GM12873 (cell line): ENCODE results near the gene DNMBP.

ENCODE experiments used
- TF ChIP-seq, protein P1 (sequence below): IDR thresholded peaks from 2 replicates; pipeline ENCODE4 v1.5.1; 2012; ENCODE audit warnings: low read depth, mild to moderate bottlenecking, moderate library complexity, low read length, control low read depth; ENCODE audit not compliant: insufficient read depth; ENCODE audit errors: missing control alignments

The DNMBP gene

DNA sequence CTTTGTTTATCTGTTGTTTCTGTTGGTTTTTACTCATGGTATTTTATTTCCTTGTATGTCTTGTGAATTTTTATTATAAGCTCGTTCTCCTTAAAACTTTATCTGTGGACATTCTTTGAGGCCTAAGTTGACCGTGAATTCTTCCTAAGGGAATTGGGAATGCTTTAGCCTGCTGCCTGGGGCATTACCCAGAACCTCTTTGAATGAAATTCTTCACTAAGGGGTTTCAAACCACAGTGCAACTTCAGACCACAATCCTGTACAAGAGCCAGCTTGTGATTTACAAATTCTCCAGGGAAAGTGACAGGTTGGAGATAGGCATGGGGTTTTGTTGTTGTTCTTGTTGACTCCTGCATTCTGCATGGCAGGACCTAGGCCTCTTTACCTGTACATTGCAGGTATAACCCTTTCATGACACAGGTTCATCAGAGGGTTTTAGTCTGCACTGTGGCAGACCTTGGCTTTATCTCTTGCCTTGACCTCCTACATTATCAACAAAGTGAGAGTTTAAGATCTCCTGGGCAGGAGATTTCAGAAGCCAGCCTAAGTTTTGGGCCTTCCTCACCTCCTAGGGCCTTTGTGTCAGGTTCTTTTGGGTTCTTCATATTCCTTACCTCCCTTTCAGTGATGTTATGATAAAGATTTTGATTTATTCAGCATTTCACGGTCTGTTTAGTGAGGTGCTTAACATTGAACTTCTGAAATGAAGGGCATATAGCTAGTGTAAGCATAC is 157.1 kb downstream of the DNMBP start:
- TF ChIP-seq, protein P1, sequence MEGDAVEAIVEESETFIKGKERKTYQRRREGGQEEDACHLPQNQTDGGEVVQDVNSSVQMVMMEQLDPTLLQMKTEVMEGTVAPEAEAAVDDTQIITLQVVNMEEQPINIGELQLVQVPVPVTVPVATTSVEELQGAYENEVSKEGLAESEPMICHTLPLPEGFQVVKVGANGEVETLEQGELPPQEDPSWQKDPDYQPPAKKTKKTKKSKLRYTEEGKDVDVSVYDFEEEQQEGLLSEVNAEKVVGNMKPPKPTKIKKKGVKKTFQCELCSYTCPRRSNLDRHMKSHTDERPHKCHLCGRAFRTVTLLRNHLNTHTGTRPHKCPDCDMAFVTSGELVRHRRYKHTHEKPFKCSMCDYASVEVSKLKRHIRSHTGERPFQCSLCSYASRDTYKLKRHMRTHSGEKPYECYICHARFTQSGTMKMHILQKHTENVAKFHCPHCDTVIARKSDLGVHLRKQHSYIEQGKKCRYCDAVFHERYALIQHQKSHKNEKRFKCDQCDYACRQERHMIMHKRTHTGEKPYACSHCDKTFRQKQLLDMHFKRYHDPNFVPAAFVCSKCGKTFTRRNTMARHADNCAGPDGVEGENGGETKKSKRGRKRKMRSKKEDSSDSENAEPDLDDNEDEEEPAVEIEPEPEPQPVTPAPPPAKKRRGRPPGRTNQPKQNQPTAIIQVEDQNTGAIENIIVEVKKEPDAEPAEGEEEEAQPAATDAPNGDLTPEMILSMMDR = no peak

DNA sequence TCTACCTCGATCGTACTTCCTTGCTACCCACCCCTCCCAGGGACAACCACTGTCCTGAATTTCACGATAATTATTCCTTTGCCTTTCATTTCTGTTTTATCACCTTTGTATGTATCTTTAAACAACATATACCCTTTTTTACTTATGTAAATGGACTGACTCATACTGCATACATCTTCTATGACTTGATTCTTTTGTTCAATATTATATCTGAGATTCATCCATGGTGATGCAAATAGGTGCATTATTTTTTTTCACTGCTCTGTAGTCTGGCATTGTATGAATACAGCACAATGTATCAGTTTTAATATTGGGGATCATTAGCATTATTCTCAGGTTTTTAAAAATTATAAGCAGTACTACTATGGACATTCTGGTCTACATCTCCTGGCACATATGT is 157.9 kb downstream of the DNMBP start:
- TF ChIP-seq, protein P1 = no peak

DNA sequence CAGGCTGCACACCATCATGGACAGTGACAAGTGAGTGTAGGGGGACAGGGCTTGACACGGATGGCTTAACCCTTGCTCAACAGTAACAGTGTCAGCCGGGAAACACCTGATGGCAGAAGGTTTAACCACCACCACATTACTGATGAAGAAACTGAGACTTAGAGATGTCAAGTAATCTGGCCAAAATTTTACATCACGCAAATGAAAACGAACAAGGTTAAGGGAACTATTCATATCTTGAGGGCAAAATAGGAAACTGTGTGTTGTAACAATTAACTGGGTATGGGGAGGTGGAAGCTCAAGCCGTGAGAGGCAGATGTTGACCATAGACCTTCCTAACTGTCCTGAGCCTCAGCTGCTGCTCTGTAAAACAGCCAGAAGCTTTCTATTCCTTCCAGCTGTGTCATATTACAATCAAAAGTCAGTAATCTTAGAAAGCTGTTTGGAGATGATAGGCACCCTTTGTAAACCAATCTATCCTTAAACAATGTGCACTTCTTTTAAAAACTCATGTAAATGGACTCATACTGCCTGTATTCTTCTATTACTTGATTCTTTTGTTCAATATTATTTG is 158.9 kb downstream of the DNMBP start:
- TF ChIP-seq, protein P1 = no peak

DNA sequence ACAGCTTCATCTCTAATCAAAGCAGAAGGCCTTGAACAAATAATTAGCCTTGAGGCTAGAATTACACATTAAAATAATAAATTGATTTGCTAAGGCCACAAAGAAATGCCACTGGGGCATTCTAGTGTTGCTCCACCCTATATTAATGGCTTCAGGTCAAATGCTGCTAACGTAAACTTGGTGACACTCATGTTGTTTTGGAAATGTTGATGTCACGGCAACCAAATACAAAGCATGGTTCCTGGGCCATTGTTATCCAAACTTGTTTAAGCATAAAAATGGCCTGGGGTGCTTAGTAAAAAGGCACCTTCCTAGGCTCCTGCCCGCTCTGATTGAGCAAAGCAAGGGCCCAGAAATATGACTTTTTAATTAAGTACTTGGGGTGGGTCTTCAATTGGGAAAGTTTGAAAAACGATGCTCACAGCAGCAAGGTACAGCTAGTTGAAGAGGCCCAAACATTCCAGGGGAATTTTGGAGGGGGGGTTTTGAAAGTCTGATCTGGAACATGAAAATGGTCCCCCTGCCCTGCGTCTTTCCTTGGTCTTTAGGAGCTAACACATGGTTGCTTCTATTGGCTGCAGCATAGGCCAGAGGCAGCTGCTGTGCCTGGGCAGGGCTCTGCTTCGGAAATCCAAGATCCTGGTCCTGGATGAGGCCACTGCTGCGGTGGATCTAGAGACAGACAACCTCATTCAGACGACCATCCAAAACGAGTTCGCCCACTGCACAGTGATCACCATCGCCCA is 159.6 kb downstream of the DNMBP start:
- TF ChIP-seq, protein P1 = no peak

DNA sequence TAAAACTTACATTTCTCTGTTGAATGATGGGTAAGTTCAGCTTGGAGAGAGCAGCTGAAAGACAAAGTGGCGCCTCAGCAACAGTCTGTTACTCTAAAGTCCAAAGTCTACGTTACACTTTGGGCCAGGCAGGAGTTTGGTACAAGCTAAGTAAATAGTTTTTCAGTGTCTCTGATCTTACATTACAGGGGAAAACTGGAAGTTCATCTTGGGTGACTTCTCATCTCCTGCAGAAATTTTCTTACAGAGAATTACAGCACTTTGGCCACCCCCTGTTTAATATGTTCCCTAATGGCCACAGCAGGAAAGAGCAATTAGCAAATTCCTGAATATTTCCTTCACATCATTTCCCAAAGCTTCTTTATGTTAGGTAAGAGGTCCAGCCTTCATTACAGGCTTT is 160.2 kb downstream of the DNMBP start:
- TF ChIP-seq, protein P1 = no peak

DNA sequence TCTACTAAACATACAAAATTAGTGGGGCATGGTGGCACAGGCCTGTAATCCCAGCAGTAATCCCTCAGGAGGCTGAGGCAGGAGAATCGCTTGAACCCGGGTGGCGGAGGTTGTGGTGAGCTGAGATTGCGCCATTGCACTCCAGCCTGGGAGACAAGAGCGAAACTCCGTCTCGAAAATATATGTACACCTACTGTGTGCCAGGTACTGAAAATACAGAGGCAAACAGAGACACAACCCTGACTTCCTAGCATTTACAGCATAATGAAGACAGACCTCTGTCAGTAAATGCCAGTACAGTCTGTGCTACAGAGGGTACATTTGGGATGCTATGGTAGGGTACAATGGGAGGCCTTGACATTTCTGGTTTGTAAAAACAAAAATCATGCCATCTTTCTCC is 160.7 kb downstream of the DNMBP start:
- TF ChIP-seq, protein P1 = no peak

DNA sequence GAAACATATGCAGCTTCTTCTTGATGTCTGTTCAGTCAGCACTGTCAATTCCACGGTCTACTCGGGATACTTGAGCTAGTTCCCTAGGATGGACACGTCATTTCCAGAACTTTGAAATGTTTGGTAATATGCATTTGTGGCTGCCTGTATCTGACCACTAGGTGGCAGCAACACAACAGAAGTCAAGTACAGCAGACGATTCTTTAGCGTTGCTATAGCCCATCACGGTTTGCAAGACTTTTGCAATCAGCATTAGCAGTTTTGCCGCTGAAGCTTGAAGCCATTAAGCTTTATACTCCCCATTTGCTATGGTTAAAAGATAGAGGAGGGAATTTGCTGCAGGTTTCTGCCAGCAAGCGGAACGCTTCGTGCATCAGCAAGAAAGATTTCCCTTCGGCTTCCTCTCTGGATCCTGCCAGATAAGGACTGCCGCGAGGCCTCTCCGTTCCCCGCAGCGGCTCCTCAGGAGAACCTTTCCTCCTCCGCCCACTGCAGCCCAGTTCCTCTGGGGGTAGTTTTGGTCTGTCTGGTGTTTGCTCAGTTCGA is 163.8 kb downstream of the DNMBP start:
- TF ChIP-seq, protein P1 = peak; percentile 89
